Lung (tissue), 12 donors: Measurements from ENCODE around the gene EIF4G2. TPM values are rescaled to one million over a fixed set of nuclear protein-coding genes. Genes with fewer than 3 reads are reported as not detected.

Experiments used
- ATAC-seq: fragments of 200-7000 bp; cut with Tn5 transposase; one replicate; pipeline ENCODE4 v1.9.1; 2020; ENCODE audit warnings: moderate number of reproducible peaks; ENCODE audit not compliant: insufficient read depth, low FRiP score
- DNase-seq, 3 donors: peaks; one replicate each; pipeline ENCODE4 v3.0.0-alpha.2; 2013 to 2017
- H3K27ac ChIP-seq, 2 donors: one replicate each; pipeline ENCODE4 v1.5.1; 2013; ENCODE audit warnings: mild to moderate bottlenecking in 2 of 2, moderate library complexity in 2 of 2, control low read depth in 1 of 2, inconsistent platforms in 1 of 2, low read depth in 1 of 2, low read length in 1 of 2
- H3K27me3 ChIP-seq, 3 donors: one replicate each; pipeline ENCODE4 v1.5.1; 2013; ENCODE audit warnings: low read length in 2 of 3; ENCODE audit not compliant: control insufficient read depth in 3 of 3, insufficient read depth in 3 of 3
- H3K36me3 ChIP-seq, 4 donors: one replicate each; pipeline ENCODE4 v1.5.1; 2013; ENCODE audit warnings: low read length in 4 of 4, mild to moderate bottlenecking in 1 of 4, moderate library complexity in 1 of 4; ENCODE audit not compliant: control insufficient read depth in 4 of 4, insufficient read depth in 4 of 4
- H3K4me1 ChIP-seq, 5 donors: one replicate each; pipeline ENCODE4 v1.5.1; 2013; ENCODE audit warnings: low read length in 5 of 5, mild to moderate bottlenecking in 2 of 5, moderate library complexity in 1 of 5; ENCODE audit not compliant: control insufficient read depth in 5 of 5, insufficient read depth in 5 of 5
- H3K4me3 ChIP-seq: one replicate; pipeline ENCODE4 v1.5.1; 2013; ENCODE audit warnings: mild to moderate bottlenecking, control low read depth, moderate library complexity
- H3K9ac ChIP-seq, 2 donors: one replicate each; pipeline ENCODE4 v1.5.1; 2013; ENCODE audit warnings: low read length in 2 of 2, control low read depth in 1 of 2; ENCODE audit not compliant: insufficient read depth in 1 of 2
- H3K9me3 ChIP-seq, 4 donors: one replicate each; pipeline ENCODE4 v1.5.1; 2013; ENCODE audit warnings: low read length in 3 of 4, mild to moderate bottlenecking in 1 of 4, moderate library complexity in 1 of 4; ENCODE audit not compliant: control insufficient read depth in 4 of 4, insufficient read depth in 3 of 4
- WGBS, 2 donors: extraction: QIAGEN DNeasy Blood & Tissue Kit; methylation state at CpG; one replicate each; pipeline ENCODE4 v1.1.7; 2013; 5-methylcytosine and 5-hydroxymethylcytosine counted together
- polyA plus RNA-seq, 2 donors: library from polyadenylated mRNA; stranded (reverse); fragments of 200-250 nt; gene quantifications; one replicate each; pipeline ENCODE4 v1.2.1, GENCODE V29; 2013
- total RNA-seq, 2 donors: library from RNA; depleted of rRNA in 1 of 2; stranded (reverse); fragments of >200 nt in 1 of 2; gene quantifications; one replicate each; pipeline ENCODE4 v1.2.1, GENCODE V29; 2014 to 2021
- TF ChIP-seq, protein P1 (sequence below): IDR thresholded peaks from 2 replicates; pipeline ENCODE4 v1.5.1; 2012; ENCODE audit warnings: mild to moderate bottlenecking; ENCODE audit errors: control extremely low read depth, extremely low read depth
- donor health status: control.
- donor health status: control.
- donor health status: Bipolar disorder and iron deficiency.
- donor health status: healthy.
- donor health status: DM: yes; HTN: yes; CAD: no.

The EIF4G2 gene
- total and polyA plus RNA-seq, 4 donors = 189 to 932 (median 538) TPM

GRCh38 chr11:10793470-10794255 lies 15.1 kb downstream of the EIF4G2 start:
- Histone ChIP-seq H3K4me1 (peaks cover 0 to 4% (median 0%) of the 10 kb centered on the region in 5 donors), H3K9me3 (no peaks in the 10 kb centered on the region), H3K4me3 (no peak overlapping the region), H3K27ac (no peak overlapping the region), H3K9ac (no peak overlapping the region), H3K36me3 (peaks cover 7 to 24% (median 23%) of the 10 kb centered on the region in 4 donors), H3K27me3 (no peaks in the 10 kb centered on the region)
- no peak for ATAC-seq
- 56 to 58% methylated on average over 11 of the region's 11 CpGs for WGBS, 2 donors
- no peak for DNase-seq
- TF ChIP-seq, protein P1, sequence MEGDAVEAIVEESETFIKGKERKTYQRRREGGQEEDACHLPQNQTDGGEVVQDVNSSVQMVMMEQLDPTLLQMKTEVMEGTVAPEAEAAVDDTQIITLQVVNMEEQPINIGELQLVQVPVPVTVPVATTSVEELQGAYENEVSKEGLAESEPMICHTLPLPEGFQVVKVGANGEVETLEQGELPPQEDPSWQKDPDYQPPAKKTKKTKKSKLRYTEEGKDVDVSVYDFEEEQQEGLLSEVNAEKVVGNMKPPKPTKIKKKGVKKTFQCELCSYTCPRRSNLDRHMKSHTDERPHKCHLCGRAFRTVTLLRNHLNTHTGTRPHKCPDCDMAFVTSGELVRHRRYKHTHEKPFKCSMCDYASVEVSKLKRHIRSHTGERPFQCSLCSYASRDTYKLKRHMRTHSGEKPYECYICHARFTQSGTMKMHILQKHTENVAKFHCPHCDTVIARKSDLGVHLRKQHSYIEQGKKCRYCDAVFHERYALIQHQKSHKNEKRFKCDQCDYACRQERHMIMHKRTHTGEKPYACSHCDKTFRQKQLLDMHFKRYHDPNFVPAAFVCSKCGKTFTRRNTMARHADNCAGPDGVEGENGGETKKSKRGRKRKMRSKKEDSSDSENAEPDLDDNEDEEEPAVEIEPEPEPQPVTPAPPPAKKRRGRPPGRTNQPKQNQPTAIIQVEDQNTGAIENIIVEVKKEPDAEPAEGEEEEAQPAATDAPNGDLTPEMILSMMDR = no peak

- peaks cover 5 to 14% (median 13%) of the 10 kb centered on the region in 4 donors for H3K36me3 ChIP-seq
- H3K9ac ChIP-seq = no peak overlapping the region
- TF ChIP-seq, protein P1 = peak; percentile 81
- H3K27me3 ChIP-seq = no peaks in the 10 kb centered on the region
- ATAC-seq = peak; percentile 80
- no peaks in the 10 kb centered on the region for H3K9me3 ChIP-seq
- peaks cover 0 to 4% (median 0%) of the 10 kb centered on the region in 5 donors for H3K4me1 ChIP-seq
- WGBS, 2 donors = 12 to 13% methylated on average over 24 of the region's 24 CpGs
- H3K4me3 ChIP-seq = no peak overlapping the region
- H3K27ac ChIP-seq = no peak overlapping the region
- DNase-seq = peak; percentile 67 to 78 (median 74)
Observed at GRCh38 chr11:10792385-10793068, 16.2 kb downstream of the EIF4G2 start.

DNA sequence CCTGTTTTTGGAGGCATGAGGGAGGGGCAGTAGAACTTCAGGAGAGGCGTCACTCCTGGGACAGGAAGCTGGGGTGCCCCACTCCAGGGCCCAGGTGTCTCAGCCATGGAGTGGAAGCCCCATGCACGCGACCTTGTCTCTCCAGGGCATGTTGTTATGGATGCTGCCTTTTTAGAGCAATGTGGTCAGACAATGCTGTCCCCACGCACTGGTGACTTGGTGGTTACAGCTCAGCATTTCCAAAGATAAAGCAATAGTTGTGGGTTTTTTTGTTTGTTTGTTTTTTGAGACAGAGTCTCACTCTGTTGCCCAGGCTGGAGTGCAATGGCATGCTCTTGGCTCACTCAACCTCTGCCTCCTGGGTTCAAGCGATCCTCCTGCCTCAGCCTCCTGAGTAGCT lies 22.3 kb downstream of the EIF4G2 start:
- WGBS, 2 donors = 79 to 80% methylated on average over 5 of the region's 5 CpGs
- ATAC-seq = no peak

More for the DNA sequence above, 22.3 kb downstream of the EIF4G2 start:
- no peak overlapping the region for H3K4me3 ChIP-seq
- no peak overlapping the region for H3K9ac ChIP-seq
- TF ChIP-seq, protein P1 = no peak
- peaks cover 0 to 6% (median 3%) of the 10 kb centered on the region in 5 donors for H3K4me1 ChIP-seq
- DNase-seq = no peak
- H3K27ac ChIP-seq = no peak overlapping the region
- no peaks in the 10 kb centered on the region for H3K9me3 ChIP-seq
- no peaks in the 10 kb centered on the region for H3K27me3 ChIP-seq
- H3K36me3 ChIP-seq = no peaks in the 10 kb centered on the region
